HG03521 (cell line): ENCODE data around the gene CNN2.

Source experiments
- ATAC-seq: cut with Tn5 transposase; IDR thresholded peaks from one replicate; pipeline ENCODE4 v1.9.1; 2021; ENCODE audit warnings: mild to moderate bottlenecking, moderate library complexity; ENCODE audit not compliant: unreplicated experiment

The CNN2 gene

DNA sequence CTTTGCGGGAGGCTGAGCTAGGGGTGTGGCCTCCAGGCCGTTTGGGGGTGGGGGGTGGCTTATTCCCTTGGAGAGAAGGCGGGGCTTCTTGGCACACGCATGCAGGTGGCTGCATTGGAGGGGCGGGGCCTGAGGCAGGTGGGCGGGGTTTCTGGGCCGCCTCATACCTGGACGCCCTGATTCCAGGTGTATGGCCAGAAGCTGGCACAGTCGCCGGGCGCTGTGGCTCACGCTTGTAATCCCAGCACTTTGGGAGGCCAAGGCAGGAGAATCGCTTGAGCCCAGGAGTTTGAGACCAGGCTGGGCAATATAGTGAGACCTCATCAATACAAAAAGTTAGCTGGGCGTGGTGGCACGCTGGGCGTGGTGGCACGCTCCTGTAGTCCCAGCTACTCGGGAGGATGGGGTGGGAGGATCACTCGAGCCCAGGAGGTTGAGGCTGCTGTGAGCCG is 21.3 kb downstream of the CNN2 start:
- no peak for ATAC-seq

- ATAC-seq: no peak
Measured at GRCh38 chr19:1049106-1049505, 22.7 kb downstream of the CNN2 start.

DNA sequence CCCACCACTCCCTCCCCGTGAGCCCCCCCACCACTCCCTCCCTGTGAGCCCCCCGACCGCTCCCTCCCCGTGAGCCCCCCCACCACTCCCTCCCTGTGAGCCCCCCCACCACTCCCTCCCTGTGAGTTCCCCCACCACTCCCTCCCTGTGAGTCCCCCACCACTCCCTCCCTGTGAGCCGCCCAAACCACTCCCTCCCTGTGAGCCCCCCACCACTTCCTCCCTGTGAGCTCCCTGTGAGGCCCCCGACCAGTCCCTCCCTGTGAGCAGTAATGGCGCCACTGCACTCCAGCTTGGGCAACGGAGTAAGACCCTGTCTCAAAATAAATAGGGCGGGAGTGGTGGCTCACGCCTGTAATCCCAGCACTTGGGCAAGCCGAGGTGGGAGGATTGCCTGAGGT is 23.4 kb downstream of the CNN2 start:
- no peak for ATAC-seq

GRCh38 chr19:1050989-1051788 is 24.8 kb downstream of the CNN2 start:
- ATAC-seq: no peak

DNA sequence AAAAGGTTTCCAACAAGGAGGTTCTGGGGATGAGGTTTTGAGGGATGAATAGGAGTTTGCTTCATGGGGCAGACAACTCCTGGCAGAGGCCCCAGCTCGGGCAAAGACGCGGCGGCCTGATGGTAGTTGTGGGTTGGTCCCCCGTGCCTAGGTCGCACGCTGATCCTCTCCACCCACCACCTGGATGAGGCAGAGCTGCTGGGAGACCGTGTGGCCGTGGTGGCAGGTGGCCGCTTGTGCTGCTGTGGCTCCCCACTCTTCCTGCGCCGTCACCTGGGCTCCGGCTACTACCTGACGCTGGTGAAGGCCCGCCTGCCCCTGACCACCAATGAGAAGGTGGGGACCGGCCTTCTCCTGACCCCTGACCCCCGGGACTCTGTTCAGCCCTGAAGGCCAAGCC is 25.4 kb downstream of the CNN2 start:
- ATAC-seq: no peak

DNA sequence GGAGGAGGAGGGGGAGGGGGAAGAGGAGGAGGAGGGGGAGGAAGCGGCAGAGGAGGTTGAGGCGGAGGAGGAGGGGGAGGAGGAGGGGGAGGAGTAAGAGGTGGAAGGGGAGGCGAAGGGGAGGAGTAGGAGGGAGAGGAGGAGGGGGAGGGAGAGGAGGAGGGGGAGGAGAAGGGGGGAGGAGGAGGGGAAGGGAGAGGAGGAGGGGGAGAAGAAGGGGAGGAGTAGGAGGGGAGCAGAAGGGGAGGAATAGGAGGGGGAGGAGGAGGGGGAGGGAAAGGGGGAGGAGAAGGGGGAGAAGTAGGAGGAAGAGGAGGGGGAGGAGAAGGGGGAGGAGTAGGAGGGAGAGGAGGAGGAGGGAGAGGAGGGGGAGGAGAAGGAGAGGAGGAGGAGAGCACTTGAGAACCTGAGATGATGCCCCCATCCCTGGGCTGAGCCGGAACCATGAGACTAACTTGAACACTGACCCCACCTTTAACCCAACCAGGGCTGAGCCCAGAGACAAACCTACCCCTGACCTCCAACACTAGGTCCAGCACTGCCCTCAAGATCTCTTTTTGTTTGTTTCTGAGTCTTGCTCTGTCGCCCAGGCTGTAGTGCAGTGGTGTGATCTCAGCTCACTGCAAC is 26.1 kb downstream of the CNN2 start:
- no peak for ATAC-seq

GRCh38 chr19:1053176-1054101 is 27.0 kb downstream of the CNN2 start:
- no peak for ATAC-seq

GRCh38 chr19:1054102-1055027 is 28.0 kb downstream of the CNN2 start:
- ATAC-seq: no peak

GRCh38 chr19:1055028-1055425 is 28.6 kb downstream of the CNN2 start:
- ATAC-seq: no peak

GRCh38 chr19:1055886-1056620 is 29.6 kb downstream of the CNN2 start:
- no peak for ATAC-seq

DNA sequence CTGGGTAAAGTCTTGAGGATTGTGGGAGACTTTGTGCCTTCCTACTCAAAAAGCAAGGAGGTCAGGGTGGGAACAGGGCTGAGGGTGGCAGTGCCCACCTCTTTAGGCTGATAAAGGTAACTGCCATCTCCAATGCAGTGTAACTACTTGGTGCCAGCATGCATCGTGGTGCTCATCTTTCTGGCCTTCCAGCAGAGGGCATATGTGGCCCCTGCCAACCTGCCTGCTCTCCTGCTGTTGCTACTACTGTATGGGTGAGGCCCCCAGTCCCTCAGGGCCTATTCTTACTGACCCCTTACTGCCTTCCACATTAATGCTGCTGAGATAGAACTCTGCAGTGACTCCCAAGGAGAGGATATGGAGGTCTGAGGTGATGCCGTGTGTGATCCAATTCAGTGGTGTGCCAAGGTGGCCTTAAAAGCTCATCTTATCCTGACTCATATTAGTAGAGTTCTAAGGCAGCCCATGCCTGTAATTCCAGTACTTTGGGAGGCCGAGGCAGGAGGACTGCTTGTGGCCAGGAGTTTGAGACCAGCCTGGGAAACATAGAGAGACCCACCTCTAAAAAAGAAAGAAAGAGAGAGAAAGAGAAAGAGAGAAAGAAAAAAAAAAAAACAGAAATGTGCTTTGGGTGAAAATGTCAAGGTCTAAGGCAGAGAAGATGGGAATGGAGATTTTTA is 30.9 kb downstream of the CNN2 start:
- no peak for ATAC-seq

DNA sequence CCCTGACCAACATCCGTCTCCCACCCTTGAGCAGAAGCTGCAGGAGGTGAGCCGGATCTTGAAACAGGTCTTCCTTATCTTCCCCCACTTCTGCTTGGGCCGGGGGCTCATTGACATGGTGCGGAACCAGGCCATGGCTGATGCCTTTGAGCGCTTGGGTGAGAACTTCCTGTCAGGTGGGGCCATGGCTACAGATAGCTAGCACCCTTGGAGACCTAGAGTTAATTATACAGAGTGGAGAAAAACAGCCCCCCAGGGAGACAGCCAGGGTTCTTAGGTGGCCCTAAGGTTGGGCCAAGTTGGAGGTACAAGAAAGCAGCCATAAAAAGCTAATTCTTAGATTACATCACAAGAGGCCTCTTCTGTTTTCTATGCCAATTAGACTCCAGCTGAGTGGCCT is 31.7 kb downstream of the CNN2 start:
- ATAC-seq: no peak

- ATAC-seq: no peak
Measured at GRCh38 chr19:1060689-1061088, 34.3 kb downstream of the CNN2 start.

DNA sequence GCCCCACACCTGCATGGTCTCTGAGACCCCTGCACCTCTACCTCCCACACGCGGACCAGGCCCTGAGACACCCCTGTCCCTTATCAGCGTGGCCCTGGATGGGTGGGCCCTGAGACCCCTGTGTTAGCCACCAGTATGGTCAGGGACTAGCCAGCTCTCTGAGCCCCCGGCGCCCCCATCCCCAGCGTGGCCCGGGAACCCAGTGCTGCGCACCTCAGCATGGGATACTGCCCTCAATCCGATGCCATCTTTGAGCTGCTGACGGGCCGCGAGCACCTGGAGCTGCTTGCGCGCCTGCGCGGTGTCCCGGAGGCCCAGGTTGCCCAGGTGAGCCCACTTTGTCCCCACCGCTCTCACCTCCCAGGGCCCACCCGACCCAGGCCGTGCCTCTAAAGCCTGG is 35.6 kb downstream of the CNN2 start:
- ATAC-seq: no peak

GRCh38 chr19:1062387-1063029 is 36.1 kb downstream of the CNN2 start:
- no peak for ATAC-seq

- ATAC-seq: no peak
Measured at GRCh38 chr19:1063030-1063908, 36.9 kb downstream of the CNN2 start.

DNA sequence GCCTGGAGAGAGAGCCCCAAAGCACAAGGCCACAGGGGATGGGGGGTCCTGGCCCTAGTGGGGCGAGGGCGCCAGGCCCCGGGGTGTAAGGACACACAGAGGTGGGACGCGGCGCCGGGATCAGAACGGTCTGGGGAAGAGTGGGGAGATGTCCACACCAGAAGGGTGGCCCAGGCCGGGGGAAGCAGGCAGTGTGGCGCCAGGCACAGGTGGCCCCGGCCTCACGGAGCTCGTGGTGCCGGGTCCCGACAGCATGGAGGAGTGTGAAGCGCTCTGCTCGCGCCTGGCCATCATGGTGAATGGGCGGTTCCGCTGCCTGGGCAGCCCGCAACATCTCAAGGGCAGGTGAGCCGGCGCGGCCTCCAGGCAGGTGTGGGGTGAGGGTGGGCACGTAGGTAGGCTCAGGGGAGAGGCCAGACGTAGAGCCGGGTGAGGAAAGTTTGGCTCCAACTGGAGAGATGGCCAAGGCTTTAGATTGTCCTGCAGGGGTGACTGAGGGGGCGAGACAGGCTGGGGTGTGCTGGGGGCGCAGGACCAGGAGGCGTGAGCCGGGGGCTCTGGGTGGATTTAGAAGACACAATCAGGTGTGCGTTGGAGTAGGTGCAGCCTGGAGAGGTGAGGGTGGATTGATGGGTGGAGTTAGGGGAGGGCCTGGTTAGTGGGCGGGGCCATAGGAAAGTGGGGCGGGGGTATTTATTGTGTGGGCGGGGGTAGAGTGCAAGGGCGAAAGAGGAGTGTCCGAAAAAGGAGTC is 37.7 kb downstream of the CNN2 start:
- ATAC-seq: no peak
